ENCODE results near the gene SMARCB1.

Gene SMARCB1

DNA sequence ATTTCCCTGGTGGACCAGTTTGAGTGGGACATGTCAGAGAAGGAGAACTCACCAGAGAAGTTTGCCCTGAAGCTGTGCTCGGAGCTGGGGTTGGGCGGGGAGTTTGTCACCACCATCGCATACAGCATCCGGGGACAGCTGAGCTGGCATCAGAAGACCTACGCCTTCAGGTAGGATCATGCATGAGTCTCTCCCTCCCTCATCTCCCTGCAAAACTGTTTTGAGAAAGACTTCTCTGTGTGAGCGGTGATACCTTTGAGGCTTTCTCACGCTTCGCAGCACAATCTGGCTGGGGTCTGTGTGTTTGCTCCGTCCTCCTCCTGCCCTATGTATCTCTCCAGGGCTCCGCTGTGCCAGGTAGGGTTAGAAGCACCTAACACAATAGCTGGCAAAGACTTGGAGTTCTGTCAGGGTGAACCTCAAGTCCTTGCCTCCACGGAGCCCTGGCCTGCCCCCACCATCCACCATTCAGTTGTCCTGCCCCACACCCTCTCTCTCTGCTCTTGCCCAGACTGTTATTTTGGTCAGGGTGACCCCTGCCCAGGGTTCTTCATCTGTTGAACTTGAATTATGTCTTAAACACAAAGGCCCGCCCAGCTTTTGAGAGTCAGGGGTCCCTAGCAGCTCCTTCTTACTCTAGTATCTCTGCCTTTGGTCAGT, 38.6 kb downstream of the SMARCB1 start:
- TF ChIP-seq OSR1 (CRISPR knock-in tag; IDR thresholded peaks at IDR 0.05): no peak
- no peak for TF ChIP-seq CSDC2 (CRISPR knock-in tag; IDR thresholded peaks at IDR 0.05)
- TF ChIP-seq TOX (CRISPR knock-in tag; IDR thresholded peaks at IDR 0.05; ENCODE audit: borderline replicate concordance): no peak
- no peak for TF ChIP-seq ZNF565 (CRISPR knock-in tag; conservative IDR thresholded peaks at IDR 0.05; ENCODE audit: low read depth)
- ATAC-seq: no peak

DNA sequence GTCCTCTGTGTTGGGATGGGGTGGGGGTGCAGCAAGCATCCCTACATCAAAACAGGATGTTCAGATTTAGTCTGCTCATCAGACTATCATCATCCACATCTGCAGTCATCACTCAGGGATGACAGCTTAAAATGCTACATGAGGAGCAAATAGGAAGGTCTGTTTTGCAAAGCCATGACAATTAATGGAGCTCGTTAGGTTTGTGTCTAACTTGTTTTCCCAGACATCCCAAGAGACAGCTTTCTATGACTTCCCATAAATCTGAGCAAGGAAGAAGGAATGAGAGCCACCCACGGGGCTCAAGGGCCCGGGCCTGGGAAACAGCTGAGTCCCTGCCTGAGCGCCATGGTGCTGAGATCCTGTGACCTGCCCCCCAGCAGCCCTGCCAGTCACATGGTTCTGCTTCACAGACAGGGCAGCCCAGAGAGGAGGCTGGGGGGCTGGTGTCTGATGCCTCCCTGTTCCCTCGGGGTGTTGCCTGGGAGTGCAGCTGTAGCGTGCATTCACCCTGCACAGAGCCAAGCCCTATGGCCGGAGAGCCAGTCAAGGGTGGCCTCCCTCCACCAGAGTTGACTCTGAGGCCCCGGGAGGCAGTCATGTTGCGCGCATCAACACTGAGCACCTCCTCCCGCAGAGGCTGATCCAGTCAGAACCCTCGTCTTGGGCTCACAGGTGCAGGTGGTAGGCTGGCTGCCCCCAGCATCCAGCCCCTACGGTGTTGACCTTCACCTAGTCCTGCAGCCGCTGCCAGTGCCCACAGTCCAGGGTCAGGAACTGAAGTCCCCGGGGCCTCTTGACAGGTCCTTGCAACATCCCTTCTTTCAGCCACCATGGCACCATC, 40.0 kb downstream of the SMARCB1 start:
- peak; percentile 44 for ATAC-seq
- TF ChIP-seq BACH2 (CRISPR knock-in tag; IDR thresholded peaks at IDR 0.05; ENCODE audit: borderline replicate concordance): no peak
- TF ChIP-seq ZC3H10 (CRISPR knock-in tag; IDR thresholded peaks at IDR 0.05): no peak
- TF ChIP-seq TOX (CRISPR knock-in tag; IDR thresholded peaks at IDR 0.05; ENCODE audit: borderline replicate concordance): no peak
- TF ChIP-seq, protein P1, sequence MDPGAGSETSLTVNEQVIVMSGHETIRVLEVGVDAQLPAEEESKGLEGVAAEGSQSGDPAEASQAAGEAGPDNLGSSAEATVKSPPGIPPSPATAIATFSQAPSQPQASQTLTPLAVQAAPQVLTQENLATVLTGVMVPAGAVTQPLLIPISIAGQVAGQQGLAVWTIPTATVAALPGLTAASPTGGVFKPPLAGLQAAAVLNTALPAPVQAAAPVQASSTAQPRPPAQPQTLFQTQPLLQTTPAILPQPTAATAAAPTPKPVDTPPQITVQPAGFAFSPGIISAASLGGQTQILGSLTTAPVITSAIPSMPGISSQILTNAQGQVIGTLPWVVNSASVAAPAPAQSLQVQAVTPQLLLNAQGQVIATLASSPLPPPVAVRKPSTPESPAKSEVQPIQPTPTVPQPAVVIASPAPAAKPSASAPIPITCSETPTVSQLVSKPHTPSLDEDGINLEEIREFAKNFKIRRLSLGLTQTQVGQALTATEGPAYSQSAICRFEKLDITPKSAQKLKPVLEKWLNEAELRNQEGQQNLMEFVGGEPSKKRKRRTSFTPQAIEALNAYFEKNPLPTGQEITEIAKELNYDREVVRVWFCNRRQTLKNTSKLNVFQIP (CRISPR knock-in tag; IDR thresholded peaks at IDR 0.05; ENCODE audit: borderline replicate concordance, low read depth): no peak
- no peak for TF ChIP-seq ARNTL (CRISPR knock-in tag; IDR thresholded peaks at IDR 0.05; ENCODE audit: borderline replicate concordance, low read depth)
- TF ChIP-seq ESRRG (CRISPR knock-in tag; IDR thresholded peaks at IDR 0.05): no peak
- TF ChIP-seq, protein P2, sequence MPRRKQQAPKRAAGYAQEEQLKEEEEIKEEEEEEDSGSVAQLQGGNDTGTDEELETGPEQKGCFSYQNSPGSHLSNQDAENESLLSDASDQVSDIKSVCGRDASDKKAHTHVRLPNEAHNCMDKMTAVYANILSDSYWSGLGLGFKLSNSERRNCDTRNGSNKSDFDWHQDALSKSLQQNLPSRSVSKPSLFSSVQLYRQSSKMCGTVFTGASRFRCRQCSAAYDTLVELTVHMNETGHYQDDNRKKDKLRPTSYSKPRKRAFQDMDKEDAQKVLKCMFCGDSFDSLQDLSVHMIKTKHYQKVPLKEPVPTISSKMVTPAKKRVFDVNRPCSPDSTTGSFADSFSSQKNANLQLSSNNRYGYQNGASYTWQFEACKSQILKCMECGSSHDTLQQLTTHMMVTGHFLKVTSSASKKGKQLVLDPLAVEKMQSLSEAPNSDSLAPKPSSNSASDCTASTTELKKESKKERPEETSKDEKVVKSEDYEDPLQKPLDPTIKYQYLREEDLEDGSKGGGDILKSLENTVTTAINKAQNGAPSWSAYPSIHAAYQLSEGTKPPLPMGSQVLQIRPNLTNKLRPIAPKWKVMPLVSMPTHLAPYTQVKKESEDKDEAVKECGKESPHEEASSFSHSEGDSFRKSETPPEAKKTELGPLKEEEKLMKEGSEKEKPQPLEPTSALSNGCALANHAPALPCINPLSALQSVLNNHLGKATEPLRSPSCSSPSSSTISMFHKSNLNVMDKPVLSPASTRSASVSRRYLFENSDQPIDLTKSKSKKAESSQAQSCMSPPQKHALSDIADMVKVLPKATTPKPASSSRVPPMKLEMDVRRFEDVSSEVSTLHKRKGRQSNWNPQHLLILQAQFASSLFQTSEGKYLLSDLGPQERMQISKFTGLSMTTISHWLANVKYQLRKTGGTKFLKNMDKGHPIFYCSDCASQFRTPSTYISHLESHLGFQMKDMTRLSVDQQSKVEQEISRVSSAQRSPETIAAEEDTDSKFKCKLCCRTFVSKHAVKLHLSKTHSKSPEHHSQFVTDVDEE (CRISPR knock-in tag; IDR thresholded peaks at IDR 0.05): peak; percentile 94
- TF ChIP-seq ZNF8 (CRISPR knock-in tag; IDR thresholded peaks at IDR 0.05): 0 out of 2 replicates have a peak, but pooled peaks have one; percentile 51
- TF ChIP-seq, protein P3, sequence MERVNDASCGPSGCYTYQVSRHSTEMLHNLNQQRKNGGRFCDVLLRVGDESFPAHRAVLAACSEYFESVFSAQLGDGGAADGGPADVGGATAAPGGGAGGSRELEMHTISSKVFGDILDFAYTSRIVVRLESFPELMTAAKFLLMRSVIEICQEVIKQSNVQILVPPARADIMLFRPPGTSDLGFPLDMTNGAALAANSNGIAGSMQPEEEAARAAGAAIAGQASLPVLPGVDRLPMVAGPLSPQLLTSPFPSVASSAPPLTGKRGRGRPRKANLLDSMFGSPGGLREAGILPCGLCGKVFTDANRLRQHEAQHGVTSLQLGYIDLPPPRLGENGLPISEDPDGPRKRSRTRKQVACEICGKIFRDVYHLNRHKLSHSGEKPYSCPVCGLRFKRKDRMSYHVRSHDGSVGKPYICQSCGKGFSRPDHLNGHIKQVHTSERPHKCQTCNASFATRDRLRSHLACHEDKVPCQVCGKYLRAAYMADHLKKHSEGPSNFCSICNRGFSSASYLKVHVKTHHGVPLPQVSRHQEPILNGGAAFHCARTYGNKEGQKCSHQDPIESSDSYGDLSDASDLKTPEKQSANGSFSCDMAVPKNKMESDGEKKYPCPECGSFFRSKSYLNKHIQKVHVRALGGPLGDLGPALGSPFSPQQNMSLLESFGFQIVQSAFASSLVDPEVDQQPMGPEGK (CRISPR knock-in tag; IDR thresholded peaks at IDR 0.05; ENCODE audit: borderline replicate concordance): no peak
- peak; percentile 58 for TF ChIP-seq ISL1 (CRISPR knock-in tag; IDR thresholded peaks at IDR 0.05)
- TF ChIP-seq OSR1 (CRISPR knock-in tag; IDR thresholded peaks at IDR 0.05): no peak
- peak; percentile 88 for TF ChIP-seq TCF4 (CRISPR knock-in tag; IDR thresholded peaks at IDR 0.05; ENCODE audit: borderline replicate concordance)
- TF ChIP-seq ZFP30 (CRISPR knock-in tag; IDR thresholded peaks at IDR 0.05): no peak
- no peak; the same call in 1 of the 2 replicates for TF ChIP-seq SNAI2 (CRISPR knock-in tag; IDR thresholded peaks at IDR 0.05)
- TF ChIP-seq CSDC2 (CRISPR knock-in tag; IDR thresholded peaks at IDR 0.05): no peak
- TF ChIP-seq ZFP3 (CRISPR knock-in tag; IDR thresholded peaks at IDR 0.05): no peak

DNA sequence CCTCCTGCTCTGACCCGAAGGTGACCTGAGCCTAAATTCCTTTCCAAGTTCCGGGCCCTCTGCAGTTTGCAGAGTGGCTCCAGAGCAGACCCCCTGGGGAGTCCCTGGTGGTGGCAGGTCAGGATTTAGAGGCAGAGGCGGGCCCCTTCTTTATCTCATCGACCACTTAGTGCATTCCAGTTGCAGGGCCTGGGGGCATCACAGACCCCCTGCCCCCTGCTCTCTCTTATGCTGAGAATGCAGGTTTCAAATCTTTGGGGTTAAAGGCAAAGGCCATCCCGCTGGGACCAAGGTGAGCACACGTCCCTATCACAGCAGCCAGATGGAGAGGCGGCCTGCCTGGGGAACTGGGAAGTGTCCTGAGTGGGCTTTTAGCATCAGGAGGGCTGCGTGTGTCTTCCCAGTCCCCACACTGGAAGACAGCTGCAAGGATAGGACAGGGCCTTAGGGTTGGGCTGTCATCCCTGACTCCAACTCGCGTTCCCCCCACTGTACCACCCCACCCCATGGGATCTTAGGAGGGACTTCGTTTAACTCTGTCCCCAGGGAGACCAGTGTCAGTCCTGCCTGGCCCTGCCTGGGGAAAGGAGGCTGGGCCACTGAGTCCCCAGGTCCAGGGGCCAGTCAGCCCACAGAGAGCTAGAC, 40.7 kb downstream of the SMARCB1 start:
- ATAC-seq: no peak
- no peak for TF ChIP-seq ZNF70 (CRISPR knock-in tag; IDR thresholded peaks at IDR 0.05)
- no peak for TF ChIP-seq BACH2 (CRISPR knock-in tag; IDR thresholded peaks at IDR 0.05; ENCODE audit: borderline replicate concordance)
- TF ChIP-seq OSR1 (CRISPR knock-in tag; IDR thresholded peaks at IDR 0.05): no peak
- TF ChIP-seq ZNF565 (CRISPR knock-in tag; conservative IDR thresholded peaks at IDR 0.05; ENCODE audit: low read depth): no peak
- no peak for TF ChIP-seq ESRRG (CRISPR knock-in tag; IDR thresholded peaks at IDR 0.05)
- TF ChIP-seq, protein P1 (CRISPR knock-in tag; IDR thresholded peaks at IDR 0.05; ENCODE audit: borderline replicate concordance, low read depth): no peak
- TF ChIP-seq, protein P4, sequence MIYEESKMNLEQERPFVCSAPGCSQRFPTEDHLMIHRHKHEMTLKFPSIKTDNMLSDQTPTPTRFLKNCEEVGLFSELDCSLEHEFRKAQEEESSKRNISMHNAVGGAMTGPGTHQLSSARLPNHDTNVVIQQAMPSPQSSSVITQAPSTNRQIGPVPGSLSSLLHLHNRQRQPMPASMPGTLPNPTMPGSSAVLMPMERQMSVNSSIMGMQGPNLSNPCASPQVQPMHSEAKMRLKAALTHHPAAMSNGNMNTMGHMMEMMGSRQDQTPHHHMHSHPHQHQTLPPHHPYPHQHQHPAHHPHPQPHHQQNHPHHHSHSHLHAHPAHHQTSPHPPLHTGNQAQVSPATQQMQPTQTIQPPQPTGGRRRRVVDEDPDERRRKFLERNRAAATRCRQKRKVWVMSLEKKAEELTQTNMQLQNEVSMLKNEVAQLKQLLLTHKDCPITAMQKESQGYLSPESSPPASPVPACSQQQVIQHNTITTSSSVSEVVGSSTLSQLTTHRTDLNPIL (CRISPR knock-in tag; IDR thresholded peaks at IDR 0.05; ENCODE audit: low read depth): no peak
- no peak for TF ChIP-seq ZFP30 (CRISPR knock-in tag; IDR thresholded peaks at IDR 0.05)
- TF ChIP-seq, protein P5, sequence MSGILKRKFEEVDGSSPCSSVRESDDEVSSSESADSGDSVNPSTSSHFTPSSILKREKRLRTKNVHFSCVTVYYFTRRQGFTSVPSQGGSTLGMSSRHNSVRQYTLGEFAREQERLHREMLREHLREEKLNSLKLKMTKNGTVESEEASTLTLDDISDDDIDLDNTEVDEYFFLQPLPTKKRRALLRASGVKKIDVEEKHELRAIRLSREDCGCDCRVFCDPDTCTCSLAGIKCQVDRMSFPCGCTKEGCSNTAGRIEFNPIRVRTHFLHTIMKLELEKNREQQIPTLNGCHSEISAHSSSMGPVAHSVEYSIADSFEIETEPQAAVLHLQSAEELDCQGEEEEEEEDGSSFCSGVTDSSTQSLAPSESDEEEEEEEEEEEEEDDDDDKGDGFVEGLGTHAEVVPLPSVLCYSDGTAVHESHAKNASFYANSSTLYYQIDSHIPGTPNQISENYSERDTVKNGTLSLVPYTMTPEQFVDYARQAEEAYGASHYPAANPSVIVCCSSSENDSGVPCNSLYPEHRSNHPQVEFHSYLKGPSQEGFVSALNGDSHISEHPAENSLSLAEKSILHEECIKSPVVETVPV (CRISPR knock-in tag; IDR thresholded peaks at IDR 0.05): no peak
- TF ChIP-seq, protein P2 (CRISPR knock-in tag; IDR thresholded peaks at IDR 0.05): no peak
- no peak for TF ChIP-seq TCF4 (CRISPR knock-in tag; IDR thresholded peaks at IDR 0.05; ENCODE audit: borderline replicate concordance)
